K562 (cell line): ENCODE results near the gene STXBP6. TPM values are rescaled to one million over a fixed set of nuclear protein-coding genes. Genes with fewer than 3 reads are reported as not detected.

Experiments used
- ATAC-seq: fragments of 200-7000 bp; cut with Tn5 transposase; 3 replicates; pipeline ENCODE4 v1.9.1; 2020; ENCODE audit warnings: moderate library complexity
- BruUV-seq: library from RNA; stranded (reverse); fragments of 400-500 nt; replicated peaks from 2 replicates; lab custom pipeline; 2021; lab: Mats Ljungman, UMichigan
- CTCF ChIA-PET: fragments of 300-600 bp; formaldehyde crosslinking; extraction: SDS; loops from one replicate; lab custom pipeline; 2021; ENCODE audit warnings: low intra/inter-chr PET ratio; lab: Yijun Ruan, JAX
- POLR2A ChIA-PET: fragments of 300-600, 350-650 bp; sonication (Branson Sonifier 250); formaldehyde crosslinking; extraction: SDS; loops from one replicate; lab custom pipeline; 2021; ENCODE audit warnings: antibody characterized with exemption, inconsistent platforms; lab: Yijun Ruan, JAX
- DNase-seq, 4 experiments: peaks; one replicate each; pipeline versions ENCODE4 v3.0.0 to v3.0.0-alpha.2; 2011 to 2018; ENCODE audit warnings: low spot score in 3 of 4, mixed read lengths in 3 of 4; ENCODE audit errors: extremely low read depth in 1 of 4
- FAIRE-seq: peaks from 2 replicates; lab custom pipeline; 2011; peaks lifted over from hg19 to GRCh38; lab: Jason Lieb, UNC
- H2AFZ ChIP-seq: 2 replicates; pipeline ENCODE4 v1.6.0; 2011; ENCODE audit warnings: low read depth, low read length, control low read depth, inconsistent platforms
- H3K27ac ChIP-seq: fragments of 200-600 bp; 3 replicates; pipeline ENCODE4 v1.8.0; 2011; ENCODE audit warnings: low read depth, mild to moderate bottlenecking, control low read depth, inconsistent platforms, low read length, moderate library complexity, mixed read lengths; ENCODE audit errors: extremely low read depth
- H3K27me3 ChIP-seq, 2 experiments: fragments of 300-600 bp in 1 of 2; 2 replicates in 1 of 2; 3 replicates in 1 of 2; pipeline versions ENCODE4 v1.6.0 to v1.8.0; 2011; ENCODE audit warnings: inconsistent platforms in 2 of 2, low read length in 2 of 2, mild to moderate bottlenecking in 1 of 2, mixed read lengths in 1 of 2, moderate library complexity in 1 of 2; ENCODE audit not compliant: control insufficient read depth in 2 of 2, insufficient read depth in 2 of 2
- H3K36me3 ChIP-seq: fragments of 300-600 bp; 3 replicates; pipeline ENCODE4 v1.8.0; 2011; ENCODE audit warnings: mild to moderate bottlenecking, low read length, inconsistent platforms; ENCODE audit not compliant: control insufficient read depth, insufficient read depth
- H3K4me1 ChIP-seq, 2 experiments: fragments of 200-600 bp in 1 of 2; replicated peaks in 1 of 2; 2 replicates in 1 of 2; 3 replicates in 1 of 2; pipeline versions ENCODE4 v1.5.1 to v1.8.0; 2011; ENCODE audit warnings: inconsistent platforms in 2 of 2, low read length in 2 of 2, mild to moderate bottlenecking in 1 of 2, mixed read lengths in 1 of 2, moderate library complexity in 1 of 2; ENCODE audit not compliant: control insufficient read depth in 2 of 2, insufficient read depth in 2 of 2
- H3K4me2 ChIP-seq: 2 replicates; pipeline ENCODE4 v1.6.1; 2011; ENCODE audit warnings: low read length, control low read depth, inconsistent platforms, mixed read lengths; ENCODE audit not compliant: insufficient read depth
- H3K4me3 ChIP-seq: fragments of 200-600 bp; sonication (generic), shearing (Covaris generic); 2 replicates; pipeline ENCODE4 v1.5.1; 2016; ENCODE audit warnings: control low read depth, inconsistent platforms
- H3K79me2 ChIP-seq: fragments of 200-600 bp; 3 replicates; pipeline ENCODE4 v1.8.0; 2011; ENCODE audit warnings: low read length, inconsistent platforms; ENCODE audit not compliant: control insufficient read depth, insufficient read depth
- H3K9ac ChIP-seq, 2 experiments: 2 replicates each; pipeline versions ENCODE4 v1.6.0 to v1.6.1; 2011; ENCODE audit warnings: low read depth in 2 of 2, low read length in 2 of 2, control low read depth in 1 of 2, inconsistent platforms in 1 of 2, mild to moderate bottlenecking in 1 of 2, mixed read lengths in 1 of 2; ENCODE audit not compliant: insufficient read depth in 1 of 2
- H3K9me1 ChIP-seq: one replicate; pipeline ENCODE4 v1.6.0; 2011; ENCODE audit warnings: inconsistent platforms, mild to moderate bottlenecking, low read length, moderate library complexity; ENCODE audit not compliant: control insufficient read depth, insufficient read depth
- H3K9me3 ChIP-seq: replicated peaks from 2 replicates; pipeline ENCODE4 v1.5.1; 2011; ENCODE audit warnings: low read depth, low read length, inconsistent platforms; ENCODE audit not compliant: control insufficient read depth, insufficient read depth
- H4K20me1 ChIP-seq: replicated peaks from 2 replicates; pipeline ENCODE4 v1.6.1; 2011; ENCODE audit warnings: low read length, inconsistent platforms, mixed read lengths; ENCODE audit not compliant: control insufficient read depth, insufficient read depth
- HDAC6 ChIP-seq: IDR thresholded peaks from 2 replicates; pipeline ENCODE4 v1.6.1; 2012; ENCODE audit warnings: low read depth, mild to moderate bottlenecking, control low read depth, inconsistent platforms, low read length, moderate library complexity
- MLX ChIP-seq, 2 experiments: fragments of 450-650 bp in 1 of 2; sonication (generic) in 1 of 2; formaldehyde crosslinking; conservative IDR thresholded peaks; 2 replicates each; pipeline versions ENCODE4 v1.4.0 to v1.8.1; 2020 to 2022; ENCODE audit warnings: mild to moderate bottlenecking in 1 of 2, missing genetic modification reagents in 1 of 2
- NCOA1 ChIP-seq: fragments of 450-650 bp; IDR thresholded peaks from 2 replicates; pipeline ENCODE4 v1.6.1; 2016; ENCODE audit warnings: low read depth
- SMARCC2 ChIP-seq: fragments of 450-650 bp; IDR thresholded peaks from 2 replicates; pipeline ENCODE4 v1.6.1; 2017; ENCODE audit warnings: antibody characterized with exemption, moderate library complexity, mild to moderate bottlenecking, low read depth
- SOX6 ChIP-seq: fragments of 450-650 bp; IDR thresholded peaks from 2 replicates; pipeline ENCODE4 v1.6.1; 2014; ENCODE audit warnings: mild to moderate bottlenecking
- U2AF1 ChIP-seq: fragments of 200-400 bp; formaldehyde crosslinking; optimal IDR thresholded peaks from 2 replicates; pipeline ENCODE3; 2017; ENCODE audit warnings: mild to moderate bottlenecking, low read depth, low read length, moderate library complexity
- ZKSCAN3 ChIP-seq: fragments of 250-450 bp; sonication (Bioruptor Pico); IDR thresholded peaks from 2 replicates; pipeline ENCODE4 v1.4.0; 2020
- ZZZ3 ChIP-seq: fragments of 450-650 bp; IDR thresholded peaks from 2 replicates; pipeline ENCODE4 v1.6.1; 2016; ENCODE audit warnings: antibody characterized with exemption, mild to moderate bottlenecking, moderate library complexity
- WGBS: fragments of 100-300 bp; shearing (Covaris generic); methylation state at CpG from one replicate; pipeline ENCODE4 v1.1.6; 2016; ENCODE audit warnings: low coverage, mixed read lengths; ENCODE audit not compliant: insufficient coverage; ENCODE audit errors: missing lambda C conversion rate; 5-methylcytosine and 5-hydroxymethylcytosine counted together
- in situ Hi-C: fragments of 300-500 bp; cut with MboI; formaldehyde crosslinking; loops from 4 replicates; pipeline ENCODE4 v1.15.0; 2018; ENCODE audit warnings: inconsistent platforms, mixed read lengths
- intact Hi-C: fragments of 100-400 bp; cut with micrococcal nuclease; formaldehyde crosslinking; loops from 2 replicates; pipeline ENCODE4 v1.14.2; 2022
- polyA plus RNA-seq, 8 experiments: library from polyadenylated mRNA; depleted of rRNA in 4 of 8; stranded (reverse) in 5 of 8; unstranded in 3 of 8; fragments of >200 nt; fragmentation: Nextera tagmentation in 2 of 8; fragmentation: Illumina TruSeq in 1 of 8; extraction: Ambion mirVana in 2 of 8; extraction: Trizol in 1 of 8; gene quantifications; 2 replicates each; pipeline versions ENCODE4 v1.2.1 to v1.2.3, GENCODE V29; 2011 to 2014; ENCODE audit warnings: inconsistent platforms in 1 of 8, missing spikeins in 1 of 8
- total RNA-seq, 7 experiments: library from RNA; depleted of rRNA in 6 of 7; stranded (reverse); fragments of >200 nt in 6 of 7; fragmentation: Illumina TruSeq in 2 of 7; extraction: Trizol in 2 of 7; gene quantifications; 2 replicates each; pipeline versions ENCODE4 v1.2.1 to v1.2.3, GENCODE V29; 2011 to 2021; ENCODE audit warnings: low replicate concordance in 1 of 7
- TF ChIP-seq, protein P1 (sequence below): fragments of 450-650 bp; formaldehyde crosslinking; IDR thresholded peaks from 2 replicates; pipeline ENCODE4 v1.4.0; 2020; ENCODE audit warnings: mild to moderate bottlenecking, moderate library complexity

The STXBP6 gene
- total and polyA plus RNA-seq, 9 of the 15 experiments (the other 6 are each of a cell fraction or from before 2014, with no cell fraction given): 0.27 to 0.89 (median 0.59) TPM

DNA sequence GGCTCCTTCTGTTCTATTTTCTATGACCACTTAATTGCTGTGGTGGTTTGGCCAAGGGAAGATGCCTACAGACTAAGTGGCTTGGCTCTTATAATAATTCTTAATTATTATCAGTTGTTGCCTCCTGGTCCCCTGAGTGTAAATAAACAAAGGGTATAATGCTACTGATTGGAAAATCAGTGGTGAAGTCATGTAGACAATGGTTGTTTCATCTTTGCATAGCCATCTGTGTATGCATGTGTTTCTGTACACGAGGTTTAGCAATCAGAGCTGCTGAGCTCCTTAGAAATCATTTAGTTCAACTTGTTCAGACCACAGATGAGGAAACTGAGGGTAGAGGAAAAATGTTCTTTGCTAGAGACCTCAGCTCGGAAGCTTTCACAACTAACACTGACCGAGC, 152.2 kb downstream of the STXBP6 start:
- no peaks in the 10 kb centered on the region for H4K20me1 ChIP-seq
- H3K36me3 ChIP-seq: no peaks in the 10 kb centered on the region
- H3K27ac ChIP-seq: no peak overlapping the region
- H3K9me1 ChIP-seq: no peaks in the 10 kb centered on the region
- H3K79me2 ChIP-seq: no peaks in the 10 kb centered on the region
- ATAC-seq (no peak), DNase-seq (no peak), FAIRE-seq (no peak)
- CTCF ChIA-PET: no interaction called here
- no peak overlapping the region for H3K4me3 ChIP-seq
- intact Hi-C loops (no loop called here), in situ Hi-C loops (no loop called here)
- no peak overlapping the region for H3K9ac ChIP-seq
- WGBS: 0% methylated on average over 3 of the region's 3 CpGs
- H2AFZ ChIP-seq: no peak overlapping the region
- no peaks in the 10 kb centered on the region for H3K27me3 ChIP-seq
- no TSS peak for BruUV-seq
- no peaks in the 10 kb centered on the region for H3K9me3 ChIP-seq
- POLR2A ChIA-PET: no interaction called here
- H3K4me2 ChIP-seq: no peak overlapping the region
- TF ChIP-seq, protein P1, sequence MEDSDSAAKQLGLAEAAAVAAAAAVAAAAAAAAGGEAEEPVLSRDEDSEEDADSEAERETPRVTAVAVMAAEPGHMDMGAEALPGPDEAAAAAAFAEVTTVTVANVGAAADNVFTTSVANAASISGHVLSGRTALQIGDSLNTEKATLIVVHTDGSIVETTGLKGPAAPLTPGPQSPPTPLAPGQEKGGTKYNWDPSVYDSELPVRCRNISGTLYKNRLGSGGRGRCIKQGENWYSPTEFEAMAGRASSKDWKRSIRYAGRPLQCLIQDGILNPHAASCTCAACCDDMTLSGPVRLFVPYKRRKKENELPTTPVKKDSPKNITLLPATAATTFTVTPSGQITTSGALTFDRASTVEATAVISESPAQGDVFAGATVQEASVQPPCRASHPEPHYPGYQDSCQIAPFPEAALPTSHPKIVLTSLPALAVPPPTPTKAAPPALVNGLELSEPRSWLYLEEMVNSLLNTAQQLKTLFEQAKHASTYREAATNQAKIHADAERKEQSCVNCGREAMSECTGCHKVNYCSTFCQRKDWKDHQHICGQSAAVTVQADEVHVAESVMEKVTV: no peak
- no peak for TF ChIP-seq ZKSCAN3 (CRISPR knock-in tag)
- no peak for TF ChIP-seq U2AF1
- TF ChIP-seq HDAC6: no peak
- TF ChIP-seq SOX6: no peak
- no peak for TF ChIP-seq NCOA1
- TF ChIP-seq MLX (CRISPR knock-in tag; conservative IDR thresholded peaks at IDR 0.05): no peak
- no peak for TF ChIP-seq SMARCC2
- TF ChIP-seq ZZZ3: no peak
- TF ChIP-seq, all 486 proteins: peak for 0
- H3K4me1 ChIP-seq: no peaks in the 10 kb centered on the region
